ENCODE data around the gene RPS3A.
"Not testable (repeated sequence)": the region's sequence is repeated elsewhere in the genome, so short reads cannot be mapped to it uniquely, and the experiment has no call there.

RPS3A gene

DNA sequence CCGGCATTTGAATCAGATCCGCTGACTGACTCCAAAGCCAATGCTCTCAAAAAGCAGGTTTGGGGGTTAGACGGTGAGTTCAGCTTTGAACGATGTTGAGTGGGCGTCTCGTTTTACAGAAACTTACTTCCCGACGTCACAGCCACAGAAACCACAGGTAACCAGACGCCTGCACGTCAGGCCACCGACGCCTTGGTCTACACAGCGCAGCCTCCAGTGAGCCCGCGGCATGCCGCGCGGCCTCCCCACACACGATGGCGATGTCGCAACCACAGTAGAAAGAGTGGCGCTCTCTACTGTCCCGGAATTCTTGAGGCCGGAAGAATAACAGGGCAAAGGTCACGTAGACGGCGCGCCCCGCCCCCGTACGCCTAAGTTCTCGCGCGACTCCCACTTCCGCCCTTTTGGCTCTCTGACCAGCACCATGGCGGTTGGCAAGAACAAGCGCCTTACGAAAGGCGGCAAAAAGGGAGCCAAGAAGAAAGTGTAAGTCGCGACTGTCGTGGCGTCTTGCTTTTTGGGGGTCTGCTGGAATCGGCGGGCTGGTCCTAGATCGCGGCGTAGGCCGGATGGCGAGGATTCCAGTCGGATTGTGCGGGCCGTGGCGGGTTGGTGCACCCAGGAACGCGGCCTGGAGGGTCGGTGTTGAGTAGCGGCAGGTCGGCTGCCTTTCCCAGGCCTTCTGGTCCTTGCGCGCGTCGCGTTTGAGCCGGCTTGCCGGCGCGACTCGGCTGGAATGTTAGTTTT, at the start of gene RPS3A:
TSS of gene RPS3A (plus strand) at position 400 of the 747 bp plus-strand sequence. CDS start at position 425, 25 bp downstream.
- DNase-seq (ENCODE audit: low read depth) = peak; percentile 96

DNA sequence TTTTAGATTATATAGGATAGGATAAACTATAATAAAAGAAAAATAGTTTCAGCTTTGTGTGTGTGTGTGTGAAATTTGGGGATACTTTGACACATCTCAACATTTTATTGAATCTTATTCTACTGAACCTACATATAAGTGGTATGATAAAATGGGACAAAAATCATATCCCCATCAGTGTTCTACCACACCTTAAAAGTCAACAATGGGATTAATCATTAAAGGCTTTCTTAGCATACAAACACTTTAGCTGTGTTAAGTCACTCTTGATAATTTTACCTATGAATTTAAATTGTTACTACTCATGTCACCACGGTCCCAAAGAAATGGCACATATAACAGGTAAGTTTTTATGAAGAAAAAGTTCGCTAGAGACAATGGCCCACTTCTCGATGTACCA, 46.6 kb upstream of the RPS3A start:
- no peak for DNase-seq (ENCODE audit: low read depth)

GRCh38 chr4:151055539-151055938, 43.9 kb upstream of the RPS3A start:
- DNase-seq (ENCODE audit: low read depth) = no peak

DNA sequence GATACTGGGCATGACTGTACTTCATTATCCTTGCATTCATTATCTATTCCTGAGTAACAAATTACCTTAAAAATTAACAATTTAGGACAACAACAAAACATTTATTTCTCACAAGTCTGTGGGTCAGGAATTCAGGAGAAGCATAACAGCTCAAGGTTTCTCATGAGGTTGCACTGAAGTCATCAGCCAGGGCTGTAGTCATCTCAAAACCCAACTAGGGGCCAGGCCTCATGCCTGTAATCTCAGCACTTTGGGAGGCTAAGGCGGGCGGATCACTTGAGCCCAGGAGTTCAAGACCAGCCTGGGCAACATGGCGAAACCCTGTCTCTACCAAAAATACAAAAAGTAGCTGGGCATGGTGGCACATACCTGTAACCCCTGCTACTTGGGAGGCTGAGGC, 36.3 kb upstream of the RPS3A start:
- not testable (repeated sequence) for DNase-seq (ENCODE audit: low read depth)

- DNase-seq (ENCODE audit: low read depth) = no peak
Measured at GRCh38 chr4:151067316-151067970, 32.0 kb upstream of the RPS3A start.

DNA sequence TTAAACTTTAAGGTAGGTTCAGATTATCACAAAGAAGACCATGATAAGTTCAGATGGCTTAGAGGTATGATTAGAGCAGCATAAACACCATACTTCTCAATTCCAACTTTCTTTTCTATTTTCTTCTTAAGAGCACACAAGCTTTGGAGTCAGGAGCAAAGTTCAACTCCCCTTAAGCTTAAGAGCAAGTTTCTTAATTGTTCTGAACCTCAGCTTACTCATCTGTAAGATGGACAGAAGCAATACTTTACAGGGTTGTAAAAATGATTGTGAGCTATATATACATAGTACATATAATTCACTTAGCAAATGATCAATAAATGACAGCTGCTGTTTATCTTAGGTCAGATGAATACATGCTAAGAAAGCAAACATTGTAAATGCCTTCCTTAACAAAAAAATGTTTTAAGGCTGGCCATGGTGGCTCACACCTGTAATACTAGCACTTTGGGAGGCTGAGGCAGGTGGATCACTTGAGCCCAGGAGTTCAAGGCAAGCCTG, 25.0 kb upstream of the RPS3A start:
- DNase-seq (ENCODE audit: low read depth) = no peak

- DNase-seq (ENCODE audit: low read depth) = not testable (repeated sequence)
Measured at GRCh38 chr4:151077978-151078377, 21.4 kb upstream of the RPS3A start.

GRCh38 chr4:151087467-151087866, 12.0 kb upstream of the RPS3A start:
- no peak for DNase-seq (ENCODE audit: low read depth)

GRCh38 chr4:151091047-151091446, 8.4 kb upstream of the RPS3A start:
- DNase-seq (ENCODE audit: low read depth) = no peak

GRCh38 chr4:151092488-151092887, 6.9 kb upstream of the RPS3A start:
- DNase-seq (ENCODE audit: low read depth) = no peak

- DNase-seq (ENCODE audit: low read depth) = no peak
Measured at GRCh38 chr4:151093203-151093602, 6.2 kb upstream of the RPS3A start.

DNA sequence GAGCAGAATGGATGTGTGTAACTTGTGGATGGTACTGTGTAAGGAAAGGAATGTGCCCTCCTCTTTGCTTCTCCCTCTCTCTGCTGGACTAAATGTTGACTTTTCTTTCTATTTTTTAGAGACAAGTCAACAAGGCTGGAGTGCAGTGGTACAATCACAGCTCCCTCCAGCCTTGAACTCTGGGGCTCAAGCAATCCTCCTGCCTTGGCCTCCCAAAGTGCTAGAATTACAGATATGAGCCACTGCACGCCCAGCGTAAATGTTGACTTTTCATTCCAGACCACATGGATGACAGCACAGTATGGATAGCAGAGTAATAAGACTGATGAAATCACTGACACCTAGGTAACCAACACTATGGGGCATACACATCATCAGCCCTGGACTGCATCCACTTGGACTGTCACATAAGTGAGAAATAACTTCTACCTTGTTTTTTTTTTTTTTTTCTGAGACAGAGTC, 5.1 kb upstream of the RPS3A start:
- DNase-seq (ENCODE audit: low read depth) = no peak

GRCh38 chr4:151095142-151095541, 4.3 kb upstream of the RPS3A start:
- no peak for DNase-seq (ENCODE audit: low read depth)

DNA sequence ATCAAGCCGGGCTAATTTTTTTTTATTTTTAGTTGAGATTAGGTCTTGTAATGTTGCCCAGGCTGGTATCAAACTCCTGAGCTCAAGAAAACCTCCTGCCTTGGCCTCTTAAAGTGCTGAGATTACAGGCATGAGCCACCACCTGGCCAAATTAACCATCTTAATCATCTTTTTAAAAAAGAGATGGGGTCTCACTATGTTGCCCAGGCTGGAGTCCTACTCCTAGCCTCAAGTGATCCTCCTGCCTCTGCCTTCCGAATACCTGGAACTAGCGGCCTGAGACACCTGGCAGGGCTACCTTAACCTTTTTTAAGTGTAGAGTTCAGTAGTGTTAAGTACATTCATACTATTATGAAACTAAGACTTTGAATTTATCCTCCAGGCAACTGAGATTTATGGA, 1.7 kb upstream of the RPS3A start:
- DNase-seq (ENCODE audit: low read depth) = no peak

GRCh38 chr4:151098979-151099228, 524 bp upstream of the RPS3A start:
- no peak for DNase-seq (ENCODE audit: low read depth)

DNA sequence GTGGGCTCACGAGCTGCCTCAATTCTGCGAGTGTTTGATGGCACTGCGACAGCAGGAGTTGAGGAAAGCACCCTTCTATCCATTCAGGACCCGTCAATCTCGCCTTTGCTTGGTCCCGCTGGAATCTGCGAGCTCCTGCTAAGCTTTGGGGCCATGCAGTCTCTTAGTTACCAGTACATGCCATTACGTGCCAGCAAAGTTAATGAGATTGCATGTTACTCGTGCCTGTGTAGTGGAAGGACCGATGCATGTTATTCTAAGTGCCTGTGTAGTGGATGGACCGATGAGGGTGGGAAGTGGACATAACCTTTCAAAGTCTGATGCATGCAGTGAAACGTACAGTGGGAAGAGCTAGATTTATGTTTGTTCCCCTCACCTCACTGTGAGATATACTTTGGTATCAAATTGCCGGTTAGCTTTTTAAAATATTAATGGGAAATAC, 569 bp downstream of the RPS3A start:
- no peak for DNase-seq (ENCODE audit: low read depth)

DNA sequence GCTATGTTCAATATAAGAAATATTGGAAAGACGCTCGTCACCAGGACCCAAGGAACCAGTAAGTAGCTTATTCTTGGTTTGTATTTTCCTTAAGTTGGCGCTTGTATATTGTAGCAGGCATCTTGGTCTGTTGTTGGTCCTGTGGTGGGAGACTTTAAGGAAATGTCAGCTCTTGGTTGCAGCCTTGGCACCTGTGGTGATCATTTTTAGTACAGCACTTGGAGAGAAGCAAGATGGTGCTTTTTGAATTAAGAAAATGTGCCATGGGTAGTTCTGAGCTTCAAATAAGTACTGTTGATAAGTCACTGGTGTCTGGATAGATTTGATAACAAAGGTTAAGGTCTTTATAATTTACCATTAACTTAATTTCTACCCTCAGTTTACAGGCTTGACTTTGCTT, 1.1 kb downstream of the RPS3A start:
- no peak for DNase-seq (ENCODE audit: low read depth)

DNA sequence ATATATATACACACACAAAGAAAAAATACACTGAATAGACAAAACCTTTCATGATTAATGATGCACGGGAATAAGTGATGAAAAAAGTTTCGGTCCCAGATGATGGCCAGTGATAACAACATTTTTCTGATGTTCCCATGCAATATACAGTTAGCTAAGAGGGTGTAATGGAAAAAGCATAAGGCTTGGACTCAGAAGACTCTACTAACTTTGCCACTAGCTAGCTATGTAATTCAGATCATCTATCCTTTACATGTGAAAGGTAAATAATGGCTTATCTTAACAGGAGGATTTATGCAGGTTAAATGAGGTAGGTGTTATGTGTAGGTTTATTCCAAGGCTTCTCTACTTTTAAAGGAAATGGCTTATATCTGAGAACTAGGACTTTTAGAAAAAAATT, 4.3 kb downstream of the RPS3A start:
- DNase-seq (ENCODE audit: low read depth) = no peak

DNA sequence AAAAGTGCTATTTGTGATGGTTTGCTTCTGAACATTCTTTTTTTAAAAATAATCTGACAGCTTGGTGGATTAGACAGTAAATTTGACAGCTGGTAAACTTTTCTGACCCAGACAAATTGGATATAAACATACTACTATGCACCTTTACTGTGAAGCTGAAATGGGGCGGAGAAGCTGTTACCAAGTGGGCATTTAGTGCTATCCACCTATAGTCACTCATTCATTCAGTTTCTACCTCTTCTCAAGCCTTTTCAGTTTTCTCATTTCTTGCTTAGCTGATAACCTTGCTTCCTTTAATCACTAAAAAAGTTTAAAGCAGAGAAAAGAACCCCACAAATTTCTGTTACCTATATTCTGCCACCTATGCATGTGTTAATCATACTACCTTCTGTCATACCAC, 5.2 kb downstream of the RPS3A start:
- no peak for DNase-seq (ENCODE audit: low read depth)

DNA sequence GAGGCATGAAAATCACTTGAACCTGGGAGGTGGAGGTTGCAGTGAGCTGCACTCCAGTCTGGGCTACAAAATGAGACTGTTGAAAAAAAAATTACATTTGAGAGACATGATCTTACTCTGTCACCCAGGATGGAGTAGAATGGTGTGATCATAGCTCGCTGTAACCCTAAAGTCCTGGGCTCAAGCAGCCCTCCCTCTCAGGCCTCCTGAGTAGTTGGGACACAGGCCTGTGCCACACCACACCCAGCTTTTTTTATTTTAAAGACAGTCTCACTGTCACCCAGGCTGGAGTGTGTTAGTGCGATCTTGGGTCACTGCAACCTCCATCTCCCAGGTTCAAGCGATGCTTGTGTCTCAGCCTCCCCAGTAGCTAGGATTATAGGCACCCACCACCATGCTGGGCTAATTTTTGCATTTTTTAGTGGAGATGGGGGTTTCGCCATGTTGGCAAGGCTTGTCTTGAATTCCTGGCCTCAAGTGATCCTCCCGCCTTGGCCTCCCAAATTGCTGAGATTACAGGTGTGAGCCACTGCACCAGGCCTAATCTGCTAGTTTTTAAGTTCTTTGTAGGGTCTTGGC, 6.1 kb downstream of the RPS3A start:
- DNase-seq (ENCODE audit: low read depth) = no peak

GRCh38 chr4:151107063-151107462, 7.6 kb downstream of the RPS3A start:
- DNase-seq (ENCODE audit: low read depth) = no peak

- DNase-seq (ENCODE audit: low read depth) = no peak
Measured at GRCh38 chr4:151110236-151110635, 10.8 kb downstream of the RPS3A start.

GRCh38 chr4:151114338-151114737, 14.9 kb downstream of the RPS3A start:
- DNase-seq (ENCODE audit: low read depth) = no peak
